Measurements from ENCODE around the gene ARL4D. TPM values are rescaled to one million over a fixed set of nuclear protein-coding genes. Genes with fewer than 3 reads are reported as not detected.

Gene ARL4D
- total and polyA plus RNA-seq, 2 donors (not counting 1 experiment from before 2014, with no cell fraction given): 11.3 to 14.5 TPM

GRCh38 chr17:43438626-43439025 lies 39.8 kb downstream of the ARL4D start:
- Mint-ChIP-seq H3K27ac (no peak overlapping the region), H3K27me3 (peaks cover 26% of the 10 kb centered on the region), H3K4me1 (no peaks in the 10 kb centered on the region), H3K4me3 (no peak overlapping the region), H3K9me3 (ENCODE audit: insufficient read depth) (no peaks in the 10 kb centered on the region)
- CTCF ChIA-PET: interaction anchor here (0.6 kb wide), 1 partner anchor 27 kb away, joined by 3 read pairs; no protein-coding TSS in a partner anchor
- Histone ChIP-seq H3K27me3 (replicated peaks in 1 of 4; ENCODE audit: control extremely low read depth in 1 of 4, control insufficient read depth in 3 of 4, insufficient read depth in 4 of 4, low read length in 3 of 4) (peaks cover 0 to 11% (median 0%) of the 10 kb centered on the region in 4 experiments), H3K9ac (ENCODE audit: low read length) (no peak overlapping the region), H3K4me3 (ENCODE audit: control extremely low read depth in 1 of 5, extremely low read depth in 1 of 5, insufficient read depth in 1 of 5, low read depth in 2 of 5, low read length in 4 of 5) (no peak overlapping the region), H2AFZ (ENCODE audit: insufficient read depth, low read depth, low read length, poor library complexity, severe bottlenecking) (no peak overlapping the region), H4K20me1 (ENCODE audit: control insufficient read depth, insufficient read depth, low read length, poor library complexity, severe bottlenecking) (no peaks in the 10 kb centered on the region), H3K9me3 (ENCODE audit: control extremely low read depth in 1 of 3, control insufficient read depth in 2 of 3, insufficient read depth in 1 of 3, low read length in 2 of 3) (no peaks in the 10 kb centered on the region), H3K4me2 (replicated peaks; ENCODE audit: low read depth, low read length, poor library complexity, severe bottlenecking) (no peak overlapping the region), H3K27ac (ENCODE audit: low read length in 2 of 2) (no peak overlapping the region), H3K36me3 (replicated peaks in 1 of 2; ENCODE audit: control extremely low read depth in 1 of 2, control insufficient read depth in 1 of 2, extremely low read depth in 1 of 2, insufficient read depth in 2 of 2, low read length in 1 of 2) (no peaks in the 10 kb centered on the region), H3K4me1 (ENCODE audit: control insufficient read depth in 2 of 2, insufficient read depth in 2 of 2, low read length in 2 of 2) (no peaks in the 10 kb centered on the region), H3K79me2 (ENCODE audit: control insufficient read depth, insufficient read depth, low read length) (no peaks in the 10 kb centered on the region)
- DNase-seq: no peak
- TF ChIP-seq EZH2 (IDR thresholded peaks at IDR 0.05; ENCODE audit: borderline replicate concordance, insufficient read depth, low read depth, low read length, poor library complexity, severe bottlenecking): no peak
- TF ChIP-seq CTCF (IDR thresholded peaks at IDR 0.05): no peak
- no CpG with 5 or more reads among the region's 5 CpGs for WGBS (ENCODE audit: insufficient coverage)
- no peak for ATAC-seq (ENCODE audit: low read depth)
- intact Hi-C loops (cut with micrococcal nuclease): no loop called here
- POLR2A ChIA-PET: no interaction called here

- H3K4me3 ChIP-seq (ENCODE audit: control extremely low read depth in 1 of 5, extremely low read depth in 1 of 5, insufficient read depth in 1 of 5, low read depth in 2 of 5, low read length in 4 of 5): no peak overlapping the region
- no CpG with 5 or more reads among the region's 1 CpG for WGBS (ENCODE audit: insufficient coverage)
- no peak overlapping the region for H3K4me2 ChIP-seq (replicated peaks; ENCODE audit: low read depth, low read length, poor library complexity, severe bottlenecking)
- ChIA-PET POLR2A (no interaction called here), CTCF (interaction anchor here (0.6 kb wide), 1 partner anchor 27 kb away, joined by 3 read pairs; no protein-coding TSS in a partner anchor)
- TF ChIP-seq EZH2 (IDR thresholded peaks at IDR 0.05; ENCODE audit: borderline replicate concordance, insufficient read depth, low read depth, low read length, poor library complexity, severe bottlenecking): no peak
- TF ChIP-seq CTCF (IDR thresholded peaks at IDR 0.05): no peak
- H3K9ac ChIP-seq (ENCODE audit: low read length): no peak overlapping the region
- peaks cover 0 to 9% (median 0%) of the 10 kb centered on the region in 4 experiments for H3K27me3 ChIP-seq (replicated peaks in 1 of 4; ENCODE audit: control extremely low read depth in 1 of 4, control insufficient read depth in 3 of 4, insufficient read depth in 4 of 4, low read length in 3 of 4)
- Mint-ChIP-seq H3K4me3 (no peak overlapping the region), H3K27ac (no peak overlapping the region), H3K9me3 (ENCODE audit: insufficient read depth) (no peaks in the 10 kb centered on the region), H3K27me3 (peaks cover 28% of the 10 kb centered on the region), H3K4me1 (no peaks in the 10 kb centered on the region)
- H2AFZ ChIP-seq (ENCODE audit: insufficient read depth, low read depth, low read length, poor library complexity, severe bottlenecking): no peak overlapping the region
- ATAC-seq (ENCODE audit: low read depth) (no peak), DNase-seq (no peak)
- no peaks in the 10 kb centered on the region for H4K20me1 ChIP-seq (ENCODE audit: control insufficient read depth, insufficient read depth, low read length, poor library complexity, severe bottlenecking)
- H3K4me1 ChIP-seq (ENCODE audit: control insufficient read depth in 2 of 2, insufficient read depth in 2 of 2, low read length in 2 of 2): no peaks in the 10 kb centered on the region
- intact Hi-C loops (cut with micrococcal nuclease): no loop called here
- H3K27ac ChIP-seq (ENCODE audit: low read length in 2 of 2): no peak overlapping the region
- no peaks in the 10 kb centered on the region for H3K79me2 ChIP-seq (ENCODE audit: control insufficient read depth, insufficient read depth, low read length)
- no peaks in the 10 kb centered on the region for H3K36me3 ChIP-seq (replicated peaks in 1 of 2; ENCODE audit: control extremely low read depth in 1 of 2, control insufficient read depth in 1 of 2, extremely low read depth in 1 of 2, insufficient read depth in 2 of 2, low read length in 1 of 2)
- no peaks in the 10 kb centered on the region for H3K9me3 ChIP-seq (ENCODE audit: control extremely low read depth in 1 of 3, control insufficient read depth in 2 of 3, insufficient read depth in 1 of 3, low read length in 2 of 3)
These were observed 40.2 kb downstream of the ARL4D start for GRCh38 chr17:43439041-43439440.
